HG03460 (cell line): ENCODE results near the gene ICAM1.
"Not testable (repeated sequence)": the region's sequence is repeated elsewhere in the genome, so short reads cannot be mapped to it uniquely, and the experiment has no call there.

ENCODE experiments used
- ATAC-seq: cut with Tn5 transposase; IDR thresholded peaks from one replicate; pipeline ENCODE4 v1.9.1; 2021; ENCODE audit not compliant: unreplicated experiment

The ICAM1 gene

GRCh38 chr19:10274589-10274988, 3.7 kb downstream of the ICAM1 start:
- no peak for ATAC-seq

- ATAC-seq, result no peak
These were observed 7.1 kb downstream of the ICAM1 start for GRCh38 chr19:10277795-10278589.

GRCh38 chr19:10278935-10279334, 8.0 kb downstream of the ICAM1 start:
- no peak for ATAC-seq

- no peak for ATAC-seq
These were observed 9.0 kb downstream of the ICAM1 start for GRCh38 chr19:10279737-10280442.

- not testable (repeated sequence) for ATAC-seq
These were observed 11.1 kb downstream of the ICAM1 start for GRCh38 chr19:10282043-10282442.

DNA sequence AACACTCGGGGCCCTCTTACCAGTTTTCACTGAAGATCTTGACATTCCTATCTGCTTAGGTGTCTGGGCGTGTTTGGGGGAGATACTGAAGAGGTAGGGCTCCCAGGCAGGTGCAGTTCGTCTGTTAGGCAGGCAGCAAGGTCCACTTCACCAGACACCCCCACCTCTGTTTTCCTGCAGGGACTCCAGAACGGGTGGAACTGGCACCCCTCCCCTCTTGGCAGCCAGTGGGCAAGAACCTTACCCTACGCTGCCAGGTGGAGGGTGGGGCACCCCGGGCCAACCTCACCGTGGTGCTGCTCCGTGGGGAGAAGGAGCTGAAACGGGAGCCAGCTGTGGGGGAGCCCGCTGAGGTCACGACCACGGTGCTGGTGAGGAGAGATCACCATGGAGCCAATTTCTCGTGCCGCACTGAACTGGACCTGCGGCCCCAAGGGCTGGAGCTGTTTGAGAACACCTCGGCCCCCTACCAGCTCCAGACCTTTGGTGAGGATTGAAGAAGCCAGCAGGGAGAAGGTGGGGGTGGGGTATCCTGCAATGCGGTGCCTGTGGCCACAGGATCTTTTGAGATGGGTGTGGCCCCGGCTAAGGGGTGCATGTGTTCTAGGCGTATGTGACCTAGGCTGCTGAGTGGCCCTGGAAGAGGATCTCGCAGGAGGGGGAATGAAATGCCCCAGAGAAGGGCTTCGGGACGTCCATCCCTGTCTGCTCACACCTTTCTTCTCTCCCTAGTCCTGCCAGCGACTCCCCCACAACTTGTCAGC, 12.6 kb downstream of the ICAM1 start:
- no peak for ATAC-seq

GRCh38 chr19:10284065-10284959, 13.4 kb downstream of the ICAM1 start:
- no peak for ATAC-seq

- ATAC-seq, result no peak
These were observed 14.0 kb downstream of the ICAM1 start for GRCh38 chr19:10284960-10285278.

DNA sequence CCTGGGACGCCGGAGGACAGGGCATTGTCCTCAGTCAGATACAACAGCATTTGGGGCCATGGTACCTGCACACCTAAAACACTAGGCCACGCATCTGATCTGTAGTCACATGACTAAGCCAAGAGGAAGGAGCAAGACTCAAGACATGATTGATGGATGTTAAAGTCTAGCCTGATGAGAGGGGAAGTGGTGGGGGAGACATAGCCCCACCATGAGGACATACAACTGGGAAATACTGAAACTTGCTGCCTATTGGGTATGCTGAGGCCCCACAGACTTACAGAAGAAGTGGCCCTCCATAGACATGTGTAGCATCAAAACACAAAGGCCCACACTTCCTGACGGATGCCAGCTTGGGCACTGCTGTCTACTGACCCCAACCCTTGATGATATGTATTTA, 14.5 kb downstream of the ICAM1 start:
- ATAC-seq, result no peak

- no peak for ATAC-seq
These were observed 16.1 kb downstream of the ICAM1 start, which contains the start of gene ICAM4 for GRCh38 chr19:10286803-10287737. ICAM4 (plus strand) TSS chr19:10286955; CDS start chr19:10287013, 58 bp downstream.

DNA sequence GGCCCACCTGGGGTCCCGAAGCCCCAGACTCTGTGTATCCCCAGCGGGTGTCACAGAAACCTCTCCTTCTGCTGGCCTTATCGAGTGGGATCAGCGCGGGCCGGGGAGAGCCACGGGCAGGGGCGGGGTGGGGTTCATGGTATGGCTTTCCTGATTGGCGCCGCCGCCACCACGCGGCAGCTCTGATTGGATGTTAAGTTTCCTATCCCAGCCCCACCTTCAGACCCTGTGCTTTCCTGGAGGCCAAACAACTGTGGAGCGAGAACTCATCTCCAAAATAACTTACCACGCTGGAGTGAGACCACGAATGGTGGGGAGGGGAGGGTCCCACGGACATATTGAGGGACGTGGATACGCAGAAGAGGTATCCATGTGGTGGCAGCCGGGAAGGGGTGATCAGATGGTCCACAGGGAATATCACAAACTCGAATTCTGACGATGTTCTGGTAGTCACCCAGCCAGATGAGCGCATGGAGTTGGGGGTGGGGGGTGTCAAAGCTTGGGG, 17.8 kb downstream of the ICAM1 start:
- no peak for ATAC-seq

DNA sequence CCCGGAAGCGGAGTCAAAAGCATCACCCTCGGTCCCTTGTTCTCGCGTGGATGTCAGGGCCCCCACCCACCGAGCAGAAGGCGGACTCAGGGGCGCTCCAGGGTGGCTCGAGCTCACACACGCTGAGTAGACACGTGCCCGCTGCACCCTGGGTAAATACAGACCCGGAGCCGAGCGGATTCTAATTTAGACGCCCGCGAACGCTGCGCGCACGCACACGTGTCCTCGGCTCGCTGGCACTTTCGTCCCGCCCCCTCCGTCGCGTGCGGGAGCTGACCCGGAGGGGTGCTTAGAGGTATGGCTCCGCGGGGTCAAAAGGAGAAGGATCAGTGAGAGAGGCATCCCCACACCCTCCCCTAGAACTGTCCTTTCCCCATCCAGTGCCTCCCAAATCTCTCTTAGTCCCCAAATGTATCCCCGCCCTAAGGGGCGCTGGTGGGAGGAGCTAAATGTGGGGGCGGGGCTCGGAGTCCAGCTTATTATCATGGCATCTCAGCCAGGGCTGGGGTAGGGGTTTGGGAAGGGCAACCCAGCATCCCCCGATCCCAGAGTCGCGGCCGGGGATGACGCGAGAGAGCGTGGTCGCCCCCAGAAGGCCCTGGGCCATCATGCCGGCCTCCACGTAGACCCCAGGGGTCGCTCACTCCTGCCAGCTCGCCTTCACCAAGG, 18.4 kb downstream of the ICAM1 start:
- ATAC-seq, result no peak

- ATAC-seq, result no peak
These were observed 19.0 kb downstream of the ICAM1 start, which contains the start of gene ICAM5 for GRCh38 chr19:10289836-10290356. ICAM5 (plus strand) TSS chr19:10289952; CDS start chr19:10290044, 92 bp downstream.

DNA sequence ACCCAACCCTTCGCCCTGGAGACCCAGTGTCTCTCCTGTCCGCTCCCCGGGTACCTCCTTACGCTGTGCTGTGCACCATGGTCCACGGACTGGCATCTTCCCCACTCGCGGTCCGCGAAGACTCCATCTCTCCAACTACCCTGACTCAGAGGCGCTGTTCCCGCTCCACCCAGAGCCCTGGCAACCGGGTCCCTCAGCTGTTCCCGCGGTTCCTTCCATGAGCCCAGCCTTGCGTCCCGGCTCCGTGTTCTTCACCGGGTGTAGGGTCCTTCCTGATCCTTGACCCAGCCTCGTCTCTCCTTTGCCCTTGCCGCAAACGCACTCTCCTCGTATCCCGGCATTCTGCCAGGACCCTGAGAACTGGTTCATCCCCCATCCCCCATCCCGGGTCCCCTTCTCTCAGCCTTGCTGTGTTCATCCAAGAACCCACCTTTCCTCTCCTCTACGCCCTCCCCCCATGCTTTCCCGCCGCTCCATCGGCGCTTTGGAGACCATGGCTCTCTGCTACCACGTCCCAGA, 19.5 kb downstream of the ICAM1 start:
- ATAC-seq, result no peak

- no peak for ATAC-seq
These were observed 20.1 kb downstream of the ICAM1 start for GRCh38 chr19:10290876-10291553.

GRCh38 chr19:10291554-10292205, 20.8 kb downstream of the ICAM1 start:
- ATAC-seq, result no peak

DNA sequence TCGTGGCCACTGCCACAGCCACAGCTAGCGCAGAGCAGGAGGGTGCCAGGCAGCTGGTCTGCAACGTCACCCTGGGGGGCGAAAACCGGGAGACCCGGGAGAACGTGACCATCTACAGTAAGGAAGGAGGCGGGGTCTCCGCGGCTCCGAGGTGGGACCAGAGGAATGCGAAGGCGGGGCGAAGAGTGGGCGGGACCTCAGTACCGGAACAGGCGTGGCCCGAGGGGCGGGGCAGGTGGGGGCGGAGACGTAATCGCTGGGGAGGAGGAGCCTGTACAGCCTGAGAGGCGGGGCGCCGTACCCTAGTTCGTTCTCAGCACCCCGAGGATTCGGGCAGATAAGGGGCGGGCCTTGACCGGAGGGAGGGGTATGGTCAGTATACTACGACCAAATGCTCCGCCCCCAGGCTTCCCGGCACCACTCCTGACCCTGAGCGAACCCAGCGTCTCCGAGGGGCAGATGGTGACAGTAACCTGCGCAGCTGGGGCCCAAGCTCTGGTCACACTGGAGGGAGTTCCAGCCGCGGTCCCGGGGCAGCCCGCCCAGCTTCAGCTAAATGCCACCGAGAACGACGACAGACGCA, 21.4 kb downstream of the ICAM1 start:
- ATAC-seq, result no peak
